GM21717 (cell line): ENCODE data around the gene HSPBP1.
"Not testable (repeated sequence)": the region's sequence is repeated elsewhere in the genome, so short reads cannot be mapped to it uniquely, and the experiment has no call there.

Experiments
- ATAC-seq: cut with Tn5 transposase; IDR thresholded peaks from one replicate; pipeline ENCODE4 v1.9.1; 2021; ENCODE audit warnings: mild to moderate bottlenecking, moderate library complexity; ENCODE audit not compliant: unreplicated experiment

HSPBP1 gene

DNA sequence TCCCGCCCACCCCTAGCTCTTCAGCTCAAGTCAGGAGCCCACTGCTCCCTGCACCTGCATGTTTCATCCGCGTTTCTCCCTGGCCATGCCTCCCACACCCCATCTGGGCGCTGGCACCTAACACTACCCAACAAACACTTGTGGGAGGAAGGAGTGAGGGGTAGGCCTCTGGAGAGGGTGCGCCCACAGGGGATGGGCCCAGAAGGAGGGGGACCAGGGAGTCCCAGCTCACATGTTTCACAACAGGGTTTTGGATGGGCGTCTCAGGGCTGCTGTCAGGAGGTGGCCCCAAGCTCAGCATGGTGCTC, 39.2 kb downstream of the HSPBP1 start:
- ATAC-seq = no peak

DNA sequence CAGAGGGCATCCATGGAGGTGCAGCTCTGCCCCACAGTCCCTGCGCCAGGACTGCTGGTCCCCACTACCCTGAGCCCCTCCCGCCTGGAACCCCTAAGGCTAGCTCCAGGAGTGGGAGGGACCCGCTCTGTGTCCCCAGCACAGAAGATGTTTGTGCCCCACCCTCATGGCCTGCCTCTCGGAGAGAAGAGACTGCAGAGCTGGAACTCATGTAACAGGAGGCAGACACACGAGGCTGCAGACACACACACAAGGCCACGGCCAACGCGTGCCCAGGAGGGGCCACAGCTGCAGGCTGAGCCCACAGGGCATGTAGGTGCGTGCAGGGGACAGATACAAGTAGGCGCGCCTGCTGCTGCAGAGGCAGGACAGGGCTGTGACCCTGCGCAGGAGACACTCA, 40.9 kb downstream of the HSPBP1 start:
- no peak for ATAC-seq

DNA sequence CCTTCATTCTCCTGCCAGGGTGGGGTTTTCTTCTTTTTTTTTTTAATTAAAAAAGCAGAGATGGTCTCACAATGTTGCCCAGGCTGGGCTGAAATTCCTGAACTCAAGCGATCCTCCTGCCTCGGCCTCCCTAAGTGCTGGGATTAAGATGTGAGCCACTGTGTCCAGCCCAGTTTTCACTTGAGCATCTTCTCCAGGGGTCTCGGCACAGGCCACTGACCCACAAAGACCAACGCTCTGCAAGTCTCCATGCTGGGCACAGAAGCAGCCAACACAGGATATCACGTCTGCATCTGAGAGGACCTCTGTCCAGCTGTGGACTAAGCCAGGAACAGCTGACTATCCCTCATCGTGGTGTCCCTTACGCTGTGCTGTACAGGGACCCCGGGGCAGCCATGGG, 41.9 kb downstream of the HSPBP1 start:
- no peak for ATAC-seq

- no peak for ATAC-seq
Observed at GRCh38 chr19:55232986-55233385, 46.9 kb downstream of the HSPBP1 start.

DNA sequence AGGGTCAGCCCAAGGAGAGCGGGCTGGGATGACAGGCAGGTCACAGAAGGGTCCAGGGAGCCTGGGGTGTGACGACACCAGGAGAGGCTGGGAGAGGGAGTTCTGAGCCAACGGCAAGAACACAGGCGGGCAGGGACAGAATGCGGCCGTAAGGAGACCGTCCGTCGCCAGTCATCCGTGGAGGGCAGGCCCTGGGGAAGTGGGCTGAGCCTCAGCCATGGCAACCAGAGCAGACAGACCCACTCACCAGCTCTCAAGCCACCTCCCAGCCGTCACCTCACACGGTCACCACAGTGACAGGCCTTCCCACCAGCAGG, 47.7 kb downstream of the HSPBP1 start:
- ATAC-seq = no peak

DNA sequence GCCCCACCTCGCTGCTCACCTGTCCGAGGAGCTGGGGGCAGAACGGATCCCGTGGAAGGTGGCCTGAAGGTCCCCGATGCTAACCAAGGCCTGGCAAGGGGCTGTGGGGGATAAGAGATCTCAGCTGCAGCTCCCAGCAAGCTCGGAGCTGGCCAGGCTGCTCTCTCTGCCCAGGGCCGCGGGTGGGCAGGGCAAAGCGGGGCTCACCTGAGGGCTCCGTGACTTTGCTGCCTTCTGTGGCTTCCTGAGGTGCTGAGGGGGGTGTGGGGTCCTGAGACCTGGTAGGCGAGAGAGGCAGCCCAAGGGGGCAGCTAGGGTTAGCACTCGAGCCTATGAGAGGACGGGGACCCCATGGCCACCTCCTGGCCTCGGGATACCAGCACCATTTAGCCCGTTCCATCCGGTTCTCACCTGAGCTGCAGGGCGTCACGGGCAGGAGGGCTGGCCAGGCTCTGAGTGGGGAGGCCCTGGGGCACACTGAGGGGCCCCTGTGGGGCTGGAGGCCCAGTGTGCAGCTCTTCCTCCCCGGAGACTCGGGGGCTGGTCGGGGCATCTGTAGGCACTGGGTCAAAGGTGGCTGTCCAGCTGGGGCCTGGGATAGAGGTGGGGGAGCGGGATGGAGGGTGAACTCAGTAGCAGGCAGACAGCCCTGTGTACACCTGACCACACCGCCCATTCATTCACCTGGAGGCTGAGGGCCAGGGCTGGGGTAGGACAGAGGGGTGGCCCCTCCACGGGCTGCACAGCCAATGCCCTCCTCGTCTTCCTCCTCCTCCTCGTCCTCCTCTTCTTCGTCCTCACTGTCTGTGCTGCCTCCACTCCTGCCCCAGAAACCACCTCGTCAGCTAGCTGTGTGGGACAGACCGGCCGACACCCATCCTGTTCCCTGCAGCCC, 48.3 kb downstream of the HSPBP1 start:
- ATAC-seq = no peak

- ATAC-seq = no peak
Observed at GRCh38 chr19:55230780-55231179, 49.1 kb downstream of the HSPBP1 start.

GRCh38 chr19:55230329-55230728, 49.6 kb downstream of the HSPBP1 start:
- no peak for ATAC-seq

- ATAC-seq = no peak
Observed at GRCh38 chr19:55229789-55230182, 50.1 kb downstream of the HSPBP1 start.

DNA sequence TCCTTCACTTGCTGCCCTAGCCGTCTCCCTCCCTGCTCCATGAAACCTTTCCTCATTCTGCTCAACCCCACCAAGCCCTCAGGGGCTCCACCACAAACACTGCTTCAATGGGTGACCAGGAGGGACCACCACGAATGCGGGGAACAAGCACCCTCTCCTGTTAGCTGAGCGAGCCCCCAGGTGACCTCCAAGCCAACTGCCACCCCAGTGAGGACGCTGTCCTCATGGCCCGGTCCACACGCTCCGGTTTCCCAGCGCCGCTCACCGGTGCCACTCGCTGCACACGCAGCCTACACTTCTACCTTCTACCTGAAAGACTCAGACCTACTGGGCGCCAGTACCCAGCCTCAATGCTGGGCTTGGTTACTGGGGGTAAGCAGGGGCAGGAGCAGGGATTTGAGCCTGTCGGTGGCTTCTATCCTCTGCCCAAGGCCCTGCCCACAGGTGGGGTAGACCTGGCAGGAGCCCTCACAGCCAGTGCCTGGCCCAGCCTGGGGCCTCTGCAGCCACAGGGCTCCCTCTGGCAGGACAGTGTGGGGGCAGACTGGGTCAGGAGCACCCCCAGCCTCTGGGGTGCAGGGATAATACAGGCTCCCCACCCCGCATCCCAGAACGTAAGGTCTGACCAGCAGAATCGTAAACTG, 50.6 kb downstream of the HSPBP1 start:
- no peak for ATAC-seq

GRCh38 chr19:55228403-55229031, 51.4 kb downstream of the HSPBP1 start, which contains the start of gene TMEM86B:
TMEM86B (minus strand) TSS chr19:55228763; CDS start chr19:55228741, 22 bp downstream.
- no peak for ATAC-seq

DNA sequence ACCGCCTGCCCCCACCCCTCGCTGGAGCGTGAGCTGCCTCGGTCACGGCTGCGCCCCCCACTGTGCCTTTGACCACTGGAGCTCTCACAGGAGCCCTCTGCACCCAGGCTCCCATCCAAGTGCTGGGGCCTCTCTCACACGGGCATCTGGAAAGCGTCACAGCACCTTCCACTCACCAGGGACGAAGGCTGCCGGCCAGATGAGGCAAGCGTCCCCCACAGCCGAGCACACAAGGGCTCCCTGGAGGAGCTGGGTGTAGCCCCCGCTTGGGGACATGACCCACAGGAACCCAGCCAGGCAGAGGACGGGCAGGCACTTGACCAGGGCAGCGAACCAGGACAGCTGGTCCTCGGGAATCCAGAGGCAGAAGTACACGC, 51.9 kb downstream of the HSPBP1 start:
- ATAC-seq = no peak

DNA sequence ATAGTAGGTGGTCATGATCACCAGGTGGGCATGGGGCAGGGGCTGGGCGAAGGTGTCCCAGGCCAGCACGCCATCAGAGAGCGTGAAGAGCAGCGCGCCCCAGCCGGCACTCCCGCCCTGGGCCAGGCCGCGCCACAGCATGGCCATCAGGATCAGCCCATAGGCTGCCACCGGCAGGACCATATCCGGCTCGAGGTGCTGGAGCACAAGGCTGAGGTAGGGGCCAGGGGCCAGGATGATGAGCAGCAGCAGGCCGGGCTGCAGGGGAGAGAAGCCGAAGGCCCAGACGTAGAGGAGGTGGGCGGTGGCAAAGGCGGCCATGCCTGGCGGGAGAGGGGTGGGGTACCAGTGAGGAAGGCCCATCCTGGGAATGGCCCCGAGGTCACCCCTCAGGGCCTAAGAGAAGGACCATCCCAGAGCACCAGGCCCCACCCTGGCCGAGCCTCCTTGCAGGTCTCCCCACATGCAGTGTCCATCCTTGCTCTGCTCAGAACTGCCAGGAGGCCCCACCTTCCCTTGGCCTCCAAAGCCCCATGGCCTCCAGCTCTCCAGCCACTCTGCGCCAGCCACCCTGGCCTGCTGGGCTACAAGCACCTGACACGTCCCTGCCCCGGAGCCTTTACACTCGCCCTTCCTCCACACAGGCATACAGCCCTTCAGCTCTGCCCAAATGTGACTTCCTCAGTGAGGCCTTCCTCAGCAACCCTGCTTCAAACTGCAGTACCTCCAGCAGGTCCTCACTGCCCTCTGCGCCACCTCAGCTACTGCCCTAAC, 52.5 kb downstream of the HSPBP1 start:
- no peak for ATAC-seq

DNA sequence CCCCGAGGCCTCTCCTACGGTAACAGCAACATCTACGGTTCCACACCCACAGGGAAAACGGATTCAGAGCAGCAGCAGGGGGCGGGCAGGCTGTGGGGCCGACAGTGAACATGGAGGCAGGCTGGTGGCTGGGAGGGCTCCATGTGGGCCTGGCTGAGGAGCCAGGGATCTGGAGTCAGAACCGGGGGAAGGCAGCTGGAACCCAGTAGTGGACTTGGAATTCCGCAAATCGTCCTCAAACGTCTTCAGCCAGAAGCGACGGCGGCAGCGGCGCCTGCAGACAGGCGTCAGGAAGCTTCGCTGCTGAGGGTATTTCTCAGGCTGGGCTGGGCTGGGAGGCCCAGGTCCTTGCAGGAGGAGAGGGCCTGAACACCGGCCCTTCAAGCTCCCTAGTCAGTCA, 53.1 kb downstream of the HSPBP1 start:
- ATAC-seq = no peak

- ATAC-seq = no peak
Observed at GRCh38 chr19:55226273-55226672, 53.6 kb downstream of the HSPBP1 start.

DNA sequence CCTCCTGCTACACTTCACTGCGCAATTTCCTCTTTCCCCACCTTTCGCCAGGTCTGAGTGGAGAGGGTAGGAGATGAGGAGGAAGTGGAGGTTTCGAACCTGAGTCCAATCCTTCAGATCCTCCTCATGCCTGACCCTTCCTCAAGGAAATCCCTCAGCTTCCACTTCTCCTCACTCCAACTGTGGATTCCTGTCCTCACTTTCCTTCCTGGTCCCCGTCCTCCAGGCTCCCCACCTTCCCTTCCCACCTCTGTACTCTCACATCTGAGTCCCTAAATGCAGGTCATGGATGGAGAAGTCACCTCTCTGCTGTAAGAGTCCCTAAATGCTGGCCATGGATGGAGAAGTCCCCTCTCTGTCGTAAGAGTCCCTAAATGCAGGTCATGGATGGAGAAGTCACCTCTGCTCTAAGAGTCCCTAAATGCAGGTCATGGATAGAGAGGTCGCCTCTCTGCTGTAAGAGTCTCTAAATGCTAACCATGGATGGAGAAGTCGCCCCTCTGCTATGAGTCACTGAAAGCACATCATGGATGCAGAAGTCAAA, 54.4 kb downstream of the HSPBP1 start:
- no peak for ATAC-seq

GRCh38 chr19:55224679-55225414, 55.1 kb downstream of the HSPBP1 start:
- ATAC-seq = not testable (repeated sequence)

- ATAC-seq = no peak
Observed at GRCh38 chr19:55224038-55224665, 55.8 kb downstream of the HSPBP1 start.

- ATAC-seq = no peak
Observed at GRCh38 chr19:55223291-55224037, 56.4 kb downstream of the HSPBP1 start.
